Measurements from ENCODE around the gene KIAA1755.

Gene KIAA1755

GRCh38 chr20:38231531-38232121 is 28.9 kb downstream of the KIAA1755 start:
- DNase-seq: no peak

GRCh38 chr20:38230957-38231526 is 29.5 kb downstream of the KIAA1755 start:
- no peak for DNase-seq

DNA sequence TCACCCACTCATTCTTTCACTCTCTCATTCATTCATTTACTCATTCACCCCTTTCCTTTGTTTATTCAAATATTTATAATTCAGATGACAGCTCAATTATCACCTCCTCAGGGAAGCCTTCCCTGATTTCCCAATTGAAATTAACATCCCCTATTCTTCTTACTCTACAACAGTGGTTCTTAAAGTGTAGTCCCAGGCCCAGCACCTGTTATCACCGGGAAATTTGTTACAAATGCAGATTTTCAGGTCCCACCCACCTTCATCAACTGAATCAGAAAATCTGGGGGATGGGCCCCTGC is 30.3 kb downstream of the KIAA1755 start:
- no peak for DNase-seq

- DNase-seq: no peak
Measured at GRCh38 chr20:38229376-38230252, 30.9 kb downstream of the KIAA1755 start.

GRCh38 chr20:38228436-38228835 is 32.1 kb downstream of the KIAA1755 start:
- no peak for DNase-seq

GRCh38 chr20:38227420-38228360 is 32.8 kb downstream of the KIAA1755 start:
- DNase-seq: no peak

- DNase-seq: no peak
Measured at GRCh38 chr20:38226553-38226952, 34.0 kb downstream of the KIAA1755 start.

DNA sequence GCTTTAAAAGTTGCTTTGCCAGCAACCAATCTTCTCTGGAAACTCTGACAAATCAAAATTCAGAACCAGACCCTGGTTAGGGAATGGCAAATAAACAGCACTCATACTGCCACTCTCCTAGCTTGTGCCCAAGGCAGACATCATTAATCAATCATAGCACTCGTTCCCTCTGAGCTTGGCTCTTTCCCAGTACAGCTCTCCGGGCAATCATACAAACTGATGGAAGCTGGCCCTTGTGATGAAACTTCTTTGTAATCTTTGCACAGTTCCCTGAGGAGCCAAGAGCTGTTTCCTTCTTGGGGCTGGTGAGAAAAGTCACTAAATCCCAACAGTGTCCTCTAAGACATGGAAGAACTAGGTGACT is 34.7 kb downstream of the KIAA1755 start:
- no peak for DNase-seq

DNA sequence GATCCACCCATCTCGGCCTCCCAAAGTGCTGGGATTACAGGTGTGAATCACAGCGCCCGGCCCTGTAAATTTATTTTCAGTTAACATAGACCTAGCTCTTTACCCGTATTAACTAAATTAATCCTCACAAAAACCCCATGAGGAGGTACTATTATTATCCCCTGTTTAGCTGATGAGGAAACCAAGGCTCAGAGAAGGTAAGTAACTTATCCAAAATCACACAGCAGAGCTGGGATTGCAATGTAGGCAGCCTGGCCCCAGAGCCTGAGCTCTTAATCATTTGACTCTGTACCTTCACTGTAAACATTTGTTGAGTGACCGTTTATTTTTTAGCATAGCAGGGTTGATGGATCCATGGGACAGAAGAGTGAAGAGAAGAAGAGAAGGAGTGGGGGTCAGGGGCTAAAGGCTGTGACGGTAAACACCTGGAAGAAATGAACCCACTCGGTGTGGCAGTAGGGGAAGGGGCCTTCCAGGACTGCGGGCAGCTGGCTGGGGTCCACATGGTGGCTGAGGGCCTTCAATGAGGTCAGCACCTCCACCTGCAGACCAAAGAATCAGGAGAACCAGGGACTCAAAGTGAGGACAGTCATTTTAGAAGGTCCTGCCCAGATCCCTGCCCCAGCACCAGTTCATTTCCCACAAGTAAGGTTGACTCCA is 35.2 kb downstream of the KIAA1755 start:
- DNase-seq: no peak

GRCh38 chr20:38224531-38224930 is 36.0 kb downstream of the KIAA1755 start:
- DNase-seq: no peak

GRCh38 chr20:38223743-38224100 is 36.8 kb downstream of the KIAA1755 start:
- DNase-seq: no peak

- DNase-seq: no peak
Measured at GRCh38 chr20:38222923-38223742, 37.4 kb downstream of the KIAA1755 start.

GRCh38 chr20:38222231-38222922 is 38.2 kb downstream of the KIAA1755 start:
- peak; percentile 38 for DNase-seq

DNA sequence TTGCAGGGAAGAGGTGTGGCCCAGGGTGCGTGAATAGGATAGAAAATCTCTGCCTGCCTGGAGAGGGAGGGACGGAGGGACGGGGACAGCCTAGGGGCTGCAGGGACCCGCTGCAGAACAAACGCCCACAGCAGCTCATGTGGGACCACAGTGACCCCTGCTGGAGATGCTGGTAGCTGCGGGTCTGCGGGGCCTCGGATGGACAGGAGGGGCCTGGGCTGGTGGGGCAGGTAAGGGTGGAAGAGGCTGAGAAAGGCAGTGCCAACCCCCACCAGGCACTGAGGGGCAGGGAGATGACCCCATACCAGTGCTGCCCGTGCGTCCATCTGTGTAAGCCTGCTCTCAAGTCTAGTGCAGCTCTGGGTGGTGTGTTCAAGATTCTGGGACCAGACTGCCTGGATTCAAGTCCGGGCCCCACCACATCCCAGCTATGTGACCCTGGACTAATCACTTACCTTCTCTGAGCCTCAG is 39.4 kb downstream of the KIAA1755 start:
- DNase-seq: peak; percentile 57

GRCh38 chr20:38220587-38221118 is 39.9 kb downstream of the KIAA1755 start:
- no peak for DNase-seq

DNA sequence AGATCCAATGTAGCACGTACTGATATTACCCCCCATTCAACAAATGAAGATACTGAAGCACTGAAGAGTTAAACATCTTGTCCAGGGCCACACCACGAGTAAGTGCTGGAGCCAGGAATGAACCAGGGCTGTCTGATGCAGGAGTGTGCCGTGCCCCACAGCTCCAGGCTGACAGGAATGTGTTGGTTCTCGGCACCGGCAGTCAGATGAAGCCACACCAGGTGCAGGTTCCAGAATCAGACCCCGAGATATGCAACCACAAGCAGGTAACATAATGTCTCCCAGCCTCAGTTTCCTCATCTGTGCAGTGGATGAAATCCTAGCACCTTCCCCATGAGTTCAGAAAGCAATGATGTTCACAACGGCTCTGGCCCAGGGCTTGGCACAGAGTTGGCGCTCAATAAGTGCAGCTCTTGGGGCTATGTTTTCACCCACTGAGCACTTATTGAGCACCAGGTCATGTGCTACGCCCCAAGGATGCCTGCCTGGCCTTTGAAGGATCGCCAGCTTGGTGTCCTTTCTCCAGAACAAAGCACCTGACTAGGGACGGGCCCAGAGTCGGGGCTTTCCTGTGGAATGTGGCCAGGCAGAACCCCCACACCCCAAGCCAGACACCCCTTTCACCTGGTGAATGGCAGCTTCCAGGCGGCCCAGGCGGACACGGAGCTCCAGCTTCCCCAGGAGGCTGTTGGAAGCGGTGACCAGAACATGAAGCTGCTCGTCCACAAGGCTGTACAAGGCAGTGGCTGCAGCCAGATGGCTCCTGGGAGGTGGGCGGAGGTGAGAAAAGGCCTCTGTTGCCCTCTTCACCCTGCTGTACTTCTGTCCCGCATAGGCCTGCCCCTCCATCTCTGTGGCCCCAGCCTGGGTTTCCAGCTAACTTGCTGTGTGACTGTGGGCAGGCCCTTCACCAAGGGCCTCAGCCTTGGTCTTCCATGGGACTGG is 41.3 kb downstream of the KIAA1755 start:
- no peak for DNase-seq

GRCh38 chr20:38218566-38218885 is 42.0 kb downstream of the KIAA1755 start:
- no peak for DNase-seq

DNA sequence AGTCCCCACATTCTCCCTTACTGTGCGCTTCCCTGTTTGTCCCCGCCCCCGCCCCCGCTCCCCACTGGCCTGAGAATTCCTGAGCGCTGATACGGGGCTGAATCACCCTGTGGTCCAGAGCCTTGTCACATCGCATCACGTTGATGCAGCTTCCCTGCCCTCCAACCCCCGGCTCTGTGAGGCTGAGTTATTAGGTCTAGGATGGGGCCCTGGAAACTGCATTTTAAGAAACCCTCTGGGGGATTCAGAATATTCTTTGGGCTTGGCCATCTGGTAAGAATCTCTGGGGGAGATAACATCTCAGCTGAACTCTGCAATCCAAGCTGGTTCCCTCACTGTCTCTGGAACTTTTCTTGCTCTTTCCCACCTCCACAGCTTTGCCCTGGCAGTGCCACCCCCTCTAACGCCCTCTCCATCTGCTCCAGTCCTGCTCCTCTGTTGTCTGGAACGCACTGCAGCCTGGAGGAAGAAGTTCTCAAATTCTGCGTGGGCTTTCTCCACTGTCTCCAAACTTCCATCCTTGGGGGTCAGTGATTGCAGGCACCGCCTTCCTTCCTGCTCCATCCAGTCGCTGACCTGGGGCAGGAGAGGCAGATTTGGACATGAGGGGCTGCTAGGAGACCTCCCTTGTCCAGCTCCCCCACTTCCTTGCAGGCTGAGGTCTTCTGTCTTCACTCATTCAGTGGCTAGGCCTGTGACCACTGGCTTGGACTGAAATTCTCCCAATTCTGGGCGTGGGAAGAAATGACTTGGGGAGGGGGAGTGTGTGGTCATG is 42.6 kb downstream of the KIAA1755 start:
- DNase-seq: no peak
